Measurements from ENCODE around the gene MBLAC1.

The MBLAC1 gene

DNA sequence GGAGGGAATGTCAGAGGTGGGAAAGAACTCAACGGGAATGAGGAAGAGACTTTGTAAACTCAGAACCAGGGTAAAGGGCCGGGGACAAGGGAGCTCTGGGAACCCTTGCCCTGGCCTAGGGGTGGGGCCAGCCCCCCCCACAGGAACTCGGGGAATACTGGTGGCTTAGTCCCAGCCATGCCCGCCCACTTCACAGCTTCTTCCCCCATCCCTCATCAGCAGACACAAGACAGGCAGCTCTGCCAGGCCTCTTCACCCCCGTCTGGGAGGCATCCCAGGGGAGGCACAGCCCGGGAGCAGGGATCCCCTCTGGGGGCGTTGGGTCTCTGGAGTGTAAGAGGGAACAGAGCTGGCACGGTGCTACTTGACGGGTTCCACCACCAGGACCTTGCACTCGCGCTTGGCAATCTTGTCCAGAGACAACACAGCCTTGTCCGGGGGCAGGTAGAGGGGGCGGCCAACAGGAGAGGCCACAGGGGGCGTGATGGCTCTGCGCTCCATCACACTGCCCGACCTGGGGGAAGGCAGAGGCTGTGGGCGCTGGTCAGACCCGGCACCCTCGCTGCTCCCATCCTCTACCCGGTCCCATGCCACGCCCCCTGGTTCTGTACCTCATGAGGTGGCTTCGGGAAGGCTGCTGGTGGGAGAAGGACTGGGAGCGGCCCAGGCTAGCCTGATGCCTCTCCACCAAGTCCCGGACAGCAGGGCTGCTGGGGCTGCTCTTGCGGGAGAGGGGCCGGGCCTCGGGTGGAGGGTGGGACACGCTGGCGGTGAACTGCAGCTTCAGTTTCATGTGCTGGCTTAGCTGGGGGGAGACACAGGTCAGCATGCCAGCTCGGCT is 28.1 kb downstream of the MBLAC1 start:
- no peak for FAIRE-seq

- FAIRE-seq: no peak
Measured at GRCh38 chr7:100155553-100156317, 29.0 kb downstream of the MBLAC1 start.

GRCh38 chr7:100156331-100157068 is 29.7 kb downstream of the MBLAC1 start:
- FAIRE-seq: no peak

- no peak for FAIRE-seq
Measured at GRCh38 chr7:100157069-100157333, 30.2 kb downstream of the MBLAC1 start.

DNA sequence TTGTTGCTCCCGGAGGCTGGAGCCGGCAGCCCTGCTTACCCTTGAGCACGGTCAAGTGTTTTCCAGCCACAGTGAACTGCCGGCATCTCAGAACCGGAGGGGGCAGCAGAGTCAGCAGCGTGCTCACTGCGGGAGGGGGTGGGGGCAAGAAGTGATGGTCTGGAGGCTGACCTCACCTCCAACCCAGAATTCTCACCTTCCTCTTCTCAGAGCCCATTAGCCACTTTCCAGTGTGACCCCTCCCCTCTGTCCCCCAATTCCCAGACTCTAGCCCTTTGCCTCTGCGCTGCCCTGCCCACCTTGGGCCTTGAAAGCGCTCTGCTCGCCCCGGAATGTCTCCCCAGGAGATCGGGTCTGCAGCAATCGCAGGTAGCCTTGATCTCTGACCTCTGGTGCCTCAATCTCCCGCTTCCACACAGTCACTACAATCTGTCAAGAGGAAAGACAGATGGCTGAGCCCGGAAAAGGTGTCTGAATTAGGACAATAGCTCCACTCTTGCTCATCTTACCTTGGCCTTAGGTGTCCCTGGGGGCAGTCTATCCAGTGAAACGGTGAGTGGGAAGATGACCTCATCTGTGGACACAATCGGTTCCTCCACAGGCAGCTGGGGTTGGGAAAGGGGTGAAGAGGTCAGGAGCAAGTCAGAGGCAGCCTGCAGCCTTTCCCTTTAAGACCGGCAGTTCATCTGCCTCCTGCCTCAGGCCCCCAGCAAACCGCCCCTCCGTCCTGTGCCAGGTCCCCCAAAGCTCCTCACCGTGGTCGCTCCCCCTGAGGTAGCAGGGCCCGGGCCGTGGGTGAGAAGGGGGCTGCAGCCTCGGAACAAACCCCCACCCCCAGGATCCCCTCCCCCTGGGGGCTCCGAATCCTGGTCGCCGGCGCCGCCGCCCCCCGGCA is 30.8 kb downstream of the MBLAC1 start:
- no peak for FAIRE-seq

- FAIRE-seq: no peak
Measured at GRCh38 chr7:100158229-100159098, 31.7 kb downstream of the MBLAC1 start, which contains the start of gene TRAPPC14. Gene TRAPPC14, minus strand, starts transcription at chr7:100158723. Its CDS starts 224 bp downstream, at chr7:100158499.

- no peak for FAIRE-seq
Measured at GRCh38 chr7:100159099-100159623, 32.4 kb downstream of the MBLAC1 start.

- FAIRE-seq: no peak
Measured at GRCh38 chr7:100160067-100160466, 33.3 kb downstream of the MBLAC1 start.

DNA sequence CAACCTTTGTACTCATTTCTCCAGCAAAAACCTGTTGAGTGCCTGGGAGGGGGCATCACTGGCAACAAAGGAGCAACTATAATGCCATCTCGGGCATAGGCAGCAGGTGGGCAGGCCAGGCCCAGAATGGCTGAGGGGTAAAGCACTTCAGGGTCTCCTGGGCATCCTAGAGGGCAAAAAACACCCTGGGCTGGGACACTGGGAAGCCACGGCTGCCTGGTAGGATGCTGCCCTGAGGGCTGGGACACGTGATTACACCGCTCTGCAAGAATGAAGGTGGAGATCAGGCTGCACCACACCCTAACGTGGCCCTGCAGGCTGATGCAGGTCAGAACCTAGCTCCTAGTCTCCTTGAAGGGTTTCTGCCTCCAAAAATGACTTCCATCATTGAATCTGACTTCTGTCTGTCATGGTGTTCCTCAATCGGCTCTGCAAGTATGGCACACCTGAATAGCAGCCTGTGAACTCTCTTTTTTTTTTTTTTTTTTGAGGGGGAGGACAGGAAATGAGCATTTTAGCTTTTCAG is 36.3 kb downstream of the MBLAC1 start:
- FAIRE-seq: no peak

- FAIRE-seq: no peak
Measured at GRCh38 chr7:100163871-100164270, 37.1 kb downstream of the MBLAC1 start.

GRCh38 chr7:100166317-100166940 is 39.7 kb downstream of the MBLAC1 start:
- no peak for FAIRE-seq

- FAIRE-seq: no peak
Measured at GRCh38 chr7:100166970-100167911, 40.5 kb downstream of the MBLAC1 start.

DNA sequence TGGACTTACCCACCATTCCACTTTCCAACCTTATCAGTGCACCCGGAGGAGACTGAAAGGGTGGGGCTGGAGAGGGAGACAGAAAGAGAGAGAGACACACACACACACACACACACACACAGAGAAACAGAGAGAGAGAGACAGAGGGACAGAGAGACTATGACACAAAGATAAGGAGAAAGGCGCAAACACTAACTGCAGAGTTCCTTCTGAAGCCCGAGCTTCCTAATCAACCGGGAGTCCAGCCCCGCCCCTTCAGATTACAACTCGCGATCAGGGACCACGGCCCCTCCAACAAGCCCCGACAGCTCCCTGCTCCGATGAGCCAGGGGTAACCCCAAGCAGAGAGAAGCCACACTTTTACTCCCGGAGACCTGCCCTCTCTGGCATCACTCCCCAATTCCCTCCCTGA is 41.2 kb downstream of the MBLAC1 start:
- FAIRE-seq: no peak

GRCh38 chr7:100169147-100169850 is 42.5 kb downstream of the MBLAC1 start:
- FAIRE-seq: no peak

GRCh38 chr7:100170101-100170897 is 43.5 kb downstream of the MBLAC1 start:
- FAIRE-seq: no peak

GRCh38 chr7:100171087-100171681 is 44.4 kb downstream of the MBLAC1 start:
- no peak for FAIRE-seq

DNA sequence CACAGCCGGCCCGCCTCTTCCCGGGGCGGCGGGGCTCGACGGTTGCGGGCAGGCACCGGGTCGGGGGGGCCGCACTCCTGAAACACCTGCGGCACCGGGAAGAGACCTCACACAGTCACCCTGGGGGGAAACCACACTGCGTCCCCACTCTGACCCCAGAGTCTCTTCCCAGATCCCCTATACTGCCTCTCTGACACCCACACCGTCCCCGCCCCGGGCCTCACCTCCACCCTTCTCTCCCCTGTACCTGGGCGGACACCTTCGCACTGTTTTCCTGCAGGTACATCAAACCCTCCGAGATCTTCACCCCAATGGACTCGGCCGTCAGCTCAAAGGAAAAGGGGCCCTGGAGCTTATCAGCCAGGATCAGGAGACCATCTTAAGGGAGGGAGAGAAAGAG is 45.1 kb downstream of the MBLAC1 start:
- no peak for FAIRE-seq
